B cell (primary cell): ENCODE results near the gene ZC3HAV1.

Source experiments
- CTCF ChIP-seq: fragments of 200-600 bp; IDR thresholded peaks from one replicate; pipeline ENCODE4 v1.8.0; 2022; ENCODE audit warnings: antibody characterized with exemption, mild to moderate bottlenecking
- EZH2 ChIP-seq: IDR thresholded peaks from 2 replicates; pipeline ENCODE4 v1.6.1; 2012; ENCODE audit warnings: borderline replicate concordance, low read depth, mild to moderate bottlenecking, moderate library complexity, low read length; ENCODE audit not compliant: insufficient read depth, poor library complexity, severe bottlenecking

DNA sequence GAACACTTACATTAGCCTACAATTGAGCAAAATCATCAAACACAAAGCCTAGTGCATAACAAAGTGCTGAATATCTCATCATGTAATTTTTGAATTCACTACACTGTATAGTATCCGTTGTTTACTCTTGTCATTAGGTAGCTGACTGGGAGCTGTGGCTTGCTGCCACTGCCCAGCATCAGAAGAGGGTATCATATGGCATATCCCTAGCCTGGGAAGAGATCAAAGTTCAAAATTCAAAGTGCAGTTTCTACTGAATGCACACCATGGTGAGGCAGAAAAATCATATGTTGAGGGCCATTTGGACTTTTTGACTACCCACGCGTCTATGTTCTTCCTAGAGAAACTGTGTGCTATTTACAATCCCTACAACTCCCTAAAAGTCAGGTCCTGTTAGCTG is 7.5 kb upstream of the ZC3HAV1 start:
- TF ChIP-seq CTCF (no peak), EZH2 (no peak)
